Measurements from ENCODE around the gene RITA1.

The RITA1 gene

GRCh38 chr12:113154351-113154973 lies 31.1 kb upstream of the RITA1 start:
- DNase-seq = no peak

- DNase-seq = no peak
Observed at GRCh38 chr12:113155060-113155459, 30.5 kb upstream of the RITA1 start.

- no peak for DNase-seq
Observed at GRCh38 chr12:113155646-113156045, 29.9 kb upstream of the RITA1 start.

- no peak for DNase-seq
Observed at GRCh38 chr12:113157218-113157859, 28.2 kb upstream of the RITA1 start.

GRCh38 chr12:113158439-113159203 lies 26.9 kb upstream of the RITA1 start:
- DNase-seq = no peak

DNA sequence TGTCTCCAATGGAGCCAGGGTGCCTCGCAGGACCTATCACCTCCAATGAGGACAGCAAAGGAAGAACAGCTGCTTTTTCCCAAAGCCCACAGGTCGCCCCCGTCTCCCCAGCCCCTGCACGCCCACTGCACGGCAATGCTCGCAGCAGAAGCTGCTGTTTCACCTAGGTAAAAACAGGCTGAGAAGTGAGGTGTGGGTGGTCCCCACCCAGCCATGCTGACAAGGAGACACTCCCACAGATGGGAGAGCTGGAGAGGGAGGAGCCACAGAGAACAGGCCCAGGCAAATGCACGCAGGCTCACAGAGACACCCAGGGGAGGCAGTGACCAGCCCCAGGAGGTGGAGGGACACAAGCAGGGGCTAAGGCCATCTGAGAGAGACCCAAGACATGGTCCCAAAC lies 25.6 kb upstream of the RITA1 start:
- no peak for DNase-seq

GRCh38 chr12:113161415-113162016 lies 24.0 kb upstream of the RITA1 start:
- peak; percentile 95 for DNase-seq

DNA sequence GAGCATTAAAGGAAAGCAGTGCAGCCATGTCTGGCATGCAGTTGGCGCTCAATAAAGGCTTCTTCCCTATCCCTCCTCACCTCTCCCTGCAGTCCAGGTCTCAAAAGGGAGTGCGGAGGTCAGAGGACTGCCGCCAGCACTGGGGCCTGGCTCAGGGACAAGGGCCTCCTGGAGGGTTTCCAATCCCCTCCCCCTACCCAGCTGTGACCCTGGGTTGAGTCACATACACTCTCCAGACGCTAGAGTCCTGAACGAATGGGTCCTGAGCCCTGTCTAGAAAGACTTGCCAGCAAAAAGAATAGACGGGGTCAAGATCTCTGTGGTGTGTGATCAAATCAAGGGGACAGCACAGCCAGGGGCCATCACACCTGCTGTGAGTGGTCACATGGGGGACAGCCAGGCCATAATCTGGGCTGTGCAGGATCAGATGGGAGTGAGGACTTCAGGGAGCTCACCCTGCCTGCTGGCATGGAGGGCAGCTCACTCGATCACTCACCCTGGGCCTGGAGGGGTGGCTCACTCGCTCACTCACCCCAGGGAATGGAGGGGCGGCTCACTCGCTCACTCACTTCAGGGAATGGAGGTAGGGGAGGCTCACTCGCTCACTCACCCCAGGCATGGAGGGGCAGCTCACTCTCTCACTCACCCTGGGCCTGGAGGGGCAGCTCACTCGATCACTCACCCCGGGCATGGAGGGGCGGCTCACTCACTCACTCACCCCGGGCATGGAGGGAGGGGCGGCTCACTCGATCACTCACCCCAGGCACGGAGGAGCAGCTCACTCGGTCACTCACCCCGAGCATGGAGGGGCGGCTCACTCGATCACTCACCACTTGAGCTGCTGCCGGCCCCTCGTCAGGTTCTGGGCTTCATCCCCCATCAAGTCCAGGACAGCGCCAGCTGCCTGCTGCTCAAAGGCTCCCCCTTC lies 23.2 kb upstream of the RITA1 start:
- DNase-seq = no peak

DNA sequence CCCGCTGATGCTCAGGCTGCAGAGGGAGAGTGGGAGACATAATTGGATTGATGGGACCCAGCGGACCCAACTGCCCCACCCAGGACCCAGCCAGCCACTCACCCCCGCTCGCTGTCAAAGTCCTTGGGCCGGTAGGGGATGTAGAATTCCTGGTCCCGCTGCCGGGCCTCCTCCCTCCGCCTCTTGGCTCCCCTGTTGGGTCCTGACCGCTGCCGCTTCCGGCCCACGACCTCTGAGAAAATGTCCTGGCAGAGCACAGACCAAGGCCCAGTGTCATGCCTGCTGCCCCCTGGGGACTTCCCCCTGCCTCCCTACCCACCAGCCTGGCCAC lies 22.5 kb upstream of the RITA1 start:
- DNase-seq = no peak

DNA sequence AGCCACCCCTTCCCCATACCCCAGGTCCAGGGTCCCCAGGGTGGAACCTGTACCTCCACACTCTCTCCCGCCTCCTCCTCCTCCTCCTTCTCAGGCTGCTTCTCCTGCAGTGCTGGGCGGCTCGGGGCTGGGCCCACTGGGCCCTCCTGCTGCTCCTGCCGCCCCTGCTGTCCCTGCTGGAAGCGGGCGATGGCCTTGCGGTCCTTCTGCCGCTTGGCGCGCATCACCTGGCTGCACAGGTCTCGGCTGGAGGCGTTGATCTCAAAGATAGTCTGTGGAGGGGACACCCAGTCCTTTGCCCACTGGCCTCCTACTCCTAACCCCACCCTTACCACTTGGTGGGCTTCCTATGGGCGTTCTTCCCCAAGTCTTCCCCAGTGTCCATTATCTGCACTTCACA lies 21.5 kb upstream of the RITA1 start:
- DNase-seq = no peak

DNA sequence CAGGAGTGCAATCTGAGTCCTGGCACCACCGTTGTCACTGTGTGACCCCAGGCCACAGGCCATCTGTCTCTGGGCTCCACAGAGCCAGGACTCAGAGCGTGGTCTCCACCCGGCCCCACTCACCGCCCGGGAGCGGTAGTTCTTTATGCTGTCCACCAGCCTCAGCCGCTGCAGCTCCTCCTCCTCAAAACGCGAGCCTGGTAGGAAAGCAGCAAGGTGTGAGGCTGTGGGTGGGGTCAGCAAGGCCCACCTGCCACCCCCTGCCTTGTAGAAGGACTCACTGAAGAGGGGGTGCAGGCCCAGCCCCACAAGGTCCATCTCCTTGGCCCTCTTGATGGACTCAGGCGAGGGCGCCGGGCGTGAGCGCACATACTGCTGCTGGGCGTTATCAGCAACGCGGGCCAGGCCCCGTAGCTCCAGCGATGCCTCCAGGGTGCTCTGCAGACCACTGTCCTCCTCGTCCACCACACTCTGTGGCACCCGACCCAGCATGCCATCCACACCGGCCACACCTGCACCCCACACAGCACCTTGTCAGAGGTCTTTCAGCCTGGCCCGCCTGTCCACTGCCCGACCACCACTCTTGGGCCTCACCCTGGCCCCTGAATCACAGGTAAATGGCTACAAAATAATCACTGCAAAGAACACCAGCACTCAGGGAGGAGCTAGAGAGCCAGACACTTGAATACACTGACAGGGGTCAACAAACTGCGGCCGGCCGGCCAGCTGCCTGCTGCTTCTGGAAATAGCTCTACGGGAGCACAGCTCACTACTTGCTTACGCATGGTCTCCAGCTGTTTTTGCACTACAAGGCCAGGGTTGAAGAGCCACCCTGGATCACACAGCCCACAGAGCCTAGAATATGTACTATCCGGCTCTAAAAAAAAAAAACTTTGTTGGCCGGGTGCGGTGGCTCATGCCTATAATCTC lies 19.7 kb upstream of the RITA1 start:
- no peak for DNase-seq

GRCh38 chr12:113167868-113168267 lies 17.7 kb upstream of the RITA1 start:
- no peak for DNase-seq

DNA sequence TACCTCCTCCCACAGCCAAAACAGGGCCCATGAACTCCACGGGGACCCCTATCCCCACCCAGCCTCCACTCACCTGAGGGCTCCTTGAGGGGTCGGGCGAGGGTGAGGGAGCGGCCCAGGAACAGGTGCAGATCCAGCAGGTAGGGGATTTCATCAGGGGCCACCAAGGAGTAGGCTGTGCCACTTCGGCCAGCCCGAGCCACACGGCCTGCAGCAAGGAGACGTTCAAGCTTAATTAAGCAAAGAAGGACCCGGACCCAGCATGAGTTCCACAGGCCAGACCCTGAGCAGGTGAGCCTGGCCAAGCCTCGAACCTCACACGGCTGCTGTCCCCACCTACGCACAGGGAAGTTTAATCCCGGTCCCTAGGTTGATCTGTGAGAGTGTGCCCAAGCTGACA lies 15.8 kb upstream of the RITA1 start:
- no peak for DNase-seq

DNA sequence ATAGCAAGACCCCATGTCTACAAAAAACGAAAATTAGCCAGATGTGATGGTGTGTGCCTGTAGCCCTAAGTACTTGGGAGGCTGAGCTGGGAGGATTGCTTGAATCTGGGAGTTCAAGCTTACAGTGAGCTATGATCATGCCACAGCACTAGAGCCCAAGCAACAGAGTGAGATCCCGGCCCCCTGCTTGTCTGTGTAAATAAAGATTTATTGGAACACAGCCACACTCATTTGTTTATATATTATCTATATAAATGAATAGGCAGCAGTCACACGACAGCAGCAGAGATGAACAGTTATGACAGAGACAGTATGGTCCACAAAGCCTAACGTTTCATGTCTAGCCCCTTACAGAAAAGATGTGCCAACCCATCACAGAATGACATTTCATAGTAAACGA lies 15.1 kb upstream of the RITA1 start:
- no peak for DNase-seq

GRCh38 chr12:113170926-113171325 lies 14.6 kb upstream of the RITA1 start:
- DNase-seq = no peak

- no peak for DNase-seq
Observed at GRCh38 chr12:113171543-113171942, 14.0 kb upstream of the RITA1 start.

- DNase-seq = no peak
Observed at GRCh38 chr12:113172185-113172584, 13.3 kb upstream of the RITA1 start.

DNA sequence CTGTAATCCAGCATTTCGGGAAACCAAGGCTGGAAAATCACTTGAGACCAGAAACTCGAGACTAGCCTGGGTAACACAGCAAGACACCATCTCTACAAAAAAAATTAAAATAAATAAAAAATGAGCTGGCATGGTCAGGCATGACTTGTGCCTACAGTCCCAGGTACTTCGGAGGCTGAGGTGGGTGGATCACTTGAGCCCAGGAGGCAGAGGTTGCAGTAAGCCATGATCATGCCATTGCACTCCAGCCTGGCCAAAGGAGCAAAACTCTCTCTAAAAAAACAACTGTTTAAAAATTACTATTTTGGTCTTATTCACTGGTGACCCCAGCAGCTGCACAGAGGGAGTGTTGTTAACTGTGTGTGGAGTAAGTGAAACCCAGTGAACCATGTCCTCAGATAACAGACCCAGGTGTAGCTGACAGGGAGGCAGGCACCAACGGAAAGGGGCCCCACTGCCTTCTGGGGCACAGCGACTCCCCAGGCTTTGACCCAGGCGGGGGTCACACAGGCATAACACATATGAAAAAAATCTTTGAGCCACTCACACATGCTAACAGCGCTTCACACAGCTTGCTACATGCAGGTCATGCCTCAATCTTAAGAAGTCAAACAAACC lies 12.3 kb upstream of the RITA1 start:
- DNase-seq = no peak

DNA sequence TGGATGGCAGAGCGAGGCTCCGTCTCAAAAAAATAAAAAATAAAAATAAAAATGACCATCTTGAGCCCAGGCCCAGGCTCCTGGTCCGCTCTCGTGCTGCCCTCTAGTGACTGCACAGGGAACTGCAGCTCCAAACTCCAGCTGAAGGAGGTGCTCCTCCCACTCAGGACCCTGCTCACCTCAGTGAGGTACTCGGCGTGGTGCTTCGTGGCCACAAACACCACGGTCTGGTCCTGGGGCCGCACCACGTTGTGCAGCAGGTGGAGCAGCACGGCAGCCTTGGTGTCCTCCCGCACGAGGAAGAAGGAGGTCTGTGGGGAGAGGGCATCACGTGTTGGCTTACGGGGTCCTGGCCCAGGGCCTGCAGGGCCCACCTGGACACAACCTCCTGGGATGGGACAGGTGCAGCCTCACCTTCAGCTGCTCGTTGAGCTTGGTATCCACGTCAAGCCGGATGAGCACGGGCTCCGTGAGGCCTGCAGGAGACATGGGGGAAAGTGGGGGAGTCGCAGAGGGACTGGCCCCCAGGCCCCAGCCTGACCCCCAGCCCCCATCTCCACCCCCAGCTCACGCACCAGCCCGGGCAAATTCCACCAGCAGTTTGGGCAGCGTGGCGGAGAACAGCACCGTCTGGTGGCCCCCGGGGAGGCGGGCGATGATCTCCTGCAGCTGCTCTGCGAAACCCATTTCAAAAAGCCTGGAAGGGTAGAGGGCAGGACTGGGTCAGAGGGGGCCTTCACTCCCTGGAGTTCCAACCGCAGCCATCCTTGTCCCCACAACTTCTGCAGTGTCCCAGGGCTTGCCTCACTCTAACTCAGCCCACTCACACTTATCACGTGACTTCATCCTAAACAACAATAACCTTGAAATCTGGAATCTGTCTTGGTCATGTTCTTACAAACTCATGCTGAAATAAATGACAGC lies 10.8 kb upstream of the RITA1 start:
- peak; percentile 37 for DNase-seq

DNA sequence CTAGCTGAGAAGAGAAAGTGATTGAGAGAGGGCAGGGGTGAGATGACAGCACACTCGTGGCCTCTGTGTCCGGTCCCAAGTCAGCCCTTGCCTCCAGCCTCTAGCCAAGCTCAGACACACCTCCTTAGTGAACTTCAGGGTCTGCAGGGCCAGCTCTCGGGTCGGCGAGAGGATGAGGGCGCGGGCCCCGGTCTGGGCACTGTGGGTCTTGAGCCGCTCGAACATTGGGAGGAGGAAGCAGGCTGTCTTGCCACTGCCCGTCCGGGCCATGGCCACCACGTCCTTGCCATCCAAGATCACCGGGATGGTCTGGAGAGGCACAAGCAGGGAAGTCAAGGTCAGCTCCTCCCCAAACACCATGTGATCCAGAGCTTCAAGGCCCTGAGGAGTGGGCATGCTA lies 6.5 kb upstream of the RITA1 start:
- no peak for DNase-seq

All from NCI-H226 (cell line).